ENCODE measurements around the gene APEH. TPM values are rescaled to one million over a fixed set of nuclear protein-coding genes. Genes with fewer than 3 reads are reported as not detected.

Gene APEH
- total and polyA plus RNA-seq, 2 donors (not counting 1 experiment from before 2014, with no cell fraction given) = 52.6 to 137 TPM

DNA sequence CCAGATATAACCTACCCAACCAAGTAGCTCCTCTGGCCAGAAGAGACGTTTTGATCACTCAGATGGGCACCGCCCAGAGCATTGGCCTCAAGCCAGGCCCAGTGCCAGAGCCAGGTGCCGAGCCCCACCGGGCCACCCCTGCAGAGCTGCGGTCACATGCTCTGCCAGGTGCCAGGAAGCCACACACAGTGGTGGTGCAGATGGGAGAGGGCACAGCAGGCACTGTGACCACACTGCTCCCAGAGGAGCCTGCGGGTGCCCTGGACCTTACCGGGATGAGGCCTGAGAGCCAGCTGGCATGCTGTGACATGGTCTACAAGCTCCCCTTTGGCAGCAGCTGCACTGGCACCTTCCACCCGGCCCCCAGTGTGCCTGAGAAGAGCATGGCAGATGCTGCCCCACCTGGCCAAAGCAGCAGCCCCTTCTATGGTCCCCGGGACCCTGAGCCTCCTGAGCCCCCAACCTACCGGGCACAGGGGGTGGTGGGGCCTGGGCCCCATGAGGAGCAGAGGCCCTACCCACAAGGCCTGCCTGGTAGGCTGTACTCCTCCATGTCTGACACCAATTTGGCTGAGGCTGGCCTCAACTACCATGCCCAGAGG lies 19.1 kb upstream of the APEH start:
- DNase-seq (ENCODE audit: low read depth in 2 of 2) = no peak
- H3K9ac ChIP-seq (ENCODE audit: insufficient read depth, low read length) = no peak overlapping the region

DNA sequence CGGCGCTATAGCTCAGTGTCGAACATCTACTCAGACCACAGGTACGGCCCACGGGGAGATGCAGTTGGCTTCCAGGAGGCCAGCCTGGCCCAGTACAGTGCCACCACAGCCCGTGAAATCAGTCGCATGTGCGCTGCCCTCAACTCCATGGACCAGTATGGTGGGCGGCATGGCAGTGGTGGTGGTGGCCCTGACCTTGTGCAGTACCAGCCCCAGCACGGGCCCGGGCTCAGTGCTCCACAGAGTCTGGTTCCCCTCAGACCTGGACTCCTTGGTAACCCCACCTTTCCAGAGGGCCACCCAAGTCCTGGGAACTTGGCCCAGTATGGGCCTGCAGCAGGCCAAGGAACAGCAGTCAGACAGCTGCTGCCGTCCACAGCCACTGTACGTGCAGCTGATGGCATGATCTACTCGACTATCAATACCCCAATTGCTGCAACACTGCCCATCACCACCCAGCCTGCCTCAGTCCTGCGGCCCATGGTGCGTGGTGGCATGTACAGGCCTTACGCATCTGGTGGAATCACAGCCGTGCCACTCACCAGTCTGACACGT lies 18.3 kb upstream of the APEH start:
- H3K4me2 ChIP-seq (ENCODE audit: extremely low read depth, insufficient read depth, low read length) = no peak overlapping the region
- H3K4me1 ChIP-seq (ENCODE audit: control insufficient read depth, extremely low read depth, insufficient read depth, low read length) = no peaks in the 10 kb centered on the region
- H3K36me3 ChIP-seq (ENCODE audit: control insufficient read depth, insufficient read depth, low read length) = no peaks in the 10 kb centered on the region
- no peak overlapping the region for H2AFZ ChIP-seq (ENCODE audit: low read length)
- H3K9ac ChIP-seq (ENCODE audit: insufficient read depth, low read length) = no peak overlapping the region
- no peak overlapping the region for H3K4me3 ChIP-seq (replicated peaks in 1 of 4; ENCODE audit: control extremely low read depth in 1 of 4, insufficient read depth in 1 of 4, low read depth in 3 of 4, low read length in 4 of 4)
- no peak overlapping the region for H3K27ac ChIP-seq (ENCODE audit: insufficient read depth, low read length)
- DNase-seq (ENCODE audit: low read depth in 2 of 2) = no peak
- no peaks in the 10 kb centered on the region for H3K79me2 ChIP-seq (ENCODE audit: control insufficient read depth, insufficient read depth, low read length)
- no peak for TF ChIP-seq EZH2 (IDR thresholded peaks at IDR 0.05; ENCODE audit: low read length, missing control alignments)
- TF ChIP-seq, protein P1, sequence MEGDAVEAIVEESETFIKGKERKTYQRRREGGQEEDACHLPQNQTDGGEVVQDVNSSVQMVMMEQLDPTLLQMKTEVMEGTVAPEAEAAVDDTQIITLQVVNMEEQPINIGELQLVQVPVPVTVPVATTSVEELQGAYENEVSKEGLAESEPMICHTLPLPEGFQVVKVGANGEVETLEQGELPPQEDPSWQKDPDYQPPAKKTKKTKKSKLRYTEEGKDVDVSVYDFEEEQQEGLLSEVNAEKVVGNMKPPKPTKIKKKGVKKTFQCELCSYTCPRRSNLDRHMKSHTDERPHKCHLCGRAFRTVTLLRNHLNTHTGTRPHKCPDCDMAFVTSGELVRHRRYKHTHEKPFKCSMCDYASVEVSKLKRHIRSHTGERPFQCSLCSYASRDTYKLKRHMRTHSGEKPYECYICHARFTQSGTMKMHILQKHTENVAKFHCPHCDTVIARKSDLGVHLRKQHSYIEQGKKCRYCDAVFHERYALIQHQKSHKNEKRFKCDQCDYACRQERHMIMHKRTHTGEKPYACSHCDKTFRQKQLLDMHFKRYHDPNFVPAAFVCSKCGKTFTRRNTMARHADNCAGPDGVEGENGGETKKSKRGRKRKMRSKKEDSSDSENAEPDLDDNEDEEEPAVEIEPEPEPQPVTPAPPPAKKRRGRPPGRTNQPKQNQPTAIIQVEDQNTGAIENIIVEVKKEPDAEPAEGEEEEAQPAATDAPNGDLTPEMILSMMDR (conservative IDR thresholded peaks at IDR 0.05 in 1 of 2, IDR thresholded peaks at IDR 0.05 in 1 of 2; ENCODE audit: low read depth in 1 of 2, low read length in 2 of 2) = no peak
- no peaks in the 10 kb centered on the region for H3K27me3 ChIP-seq (ENCODE audit: control insufficient read depth, insufficient read depth, low read length)
- H4K20me1 ChIP-seq (ENCODE audit: control insufficient read depth, extremely low read depth, insufficient read depth, low read length) = no peaks in the 10 kb centered on the region
- H3K9me3 ChIP-seq (ENCODE audit: control insufficient read depth, insufficient read depth, low read depth, low read length) = no peaks in the 10 kb centered on the region

More for the DNA sequence above, 19.1 kb upstream of the APEH start:
- Histone ChIP-seq H3K4me1 (ENCODE audit: control insufficient read depth, extremely low read depth, insufficient read depth, low read length) (no peaks in the 10 kb centered on the region), H3K36me3 (ENCODE audit: control insufficient read depth, insufficient read depth, low read length) (no peaks in the 10 kb centered on the region), H2AFZ (ENCODE audit: low read length) (no peak overlapping the region), H3K9me3 (ENCODE audit: control insufficient read depth, insufficient read depth, low read depth, low read length) (no peaks in the 10 kb centered on the region), H4K20me1 (ENCODE audit: control insufficient read depth, extremely low read depth, insufficient read depth, low read length) (no peaks in the 10 kb centered on the region), H3K27ac (ENCODE audit: insufficient read depth, low read length) (no peak overlapping the region), H3K4me3 (replicated peaks in 1 of 4; ENCODE audit: control extremely low read depth in 1 of 4, insufficient read depth in 1 of 4, low read depth in 3 of 4, low read length in 4 of 4) (no peak overlapping the region), H3K27me3 (ENCODE audit: control insufficient read depth, insufficient read depth, low read length) (no peaks in the 10 kb centered on the region), H3K4me2 (ENCODE audit: extremely low read depth, insufficient read depth, low read length) (no peak overlapping the region), H3K79me2 (ENCODE audit: control insufficient read depth, insufficient read depth, low read length) (no peaks in the 10 kb centered on the region)
- TF ChIP-seq EZH2 (IDR thresholded peaks at IDR 0.05; ENCODE audit: low read length, missing control alignments) = no peak
- TF ChIP-seq, protein P1 (conservative IDR thresholded peaks at IDR 0.05 in 1 of 2, IDR thresholded peaks at IDR 0.05 in 1 of 2; ENCODE audit: low read depth in 1 of 2, low read length in 2 of 2) = no peak

DNA sequence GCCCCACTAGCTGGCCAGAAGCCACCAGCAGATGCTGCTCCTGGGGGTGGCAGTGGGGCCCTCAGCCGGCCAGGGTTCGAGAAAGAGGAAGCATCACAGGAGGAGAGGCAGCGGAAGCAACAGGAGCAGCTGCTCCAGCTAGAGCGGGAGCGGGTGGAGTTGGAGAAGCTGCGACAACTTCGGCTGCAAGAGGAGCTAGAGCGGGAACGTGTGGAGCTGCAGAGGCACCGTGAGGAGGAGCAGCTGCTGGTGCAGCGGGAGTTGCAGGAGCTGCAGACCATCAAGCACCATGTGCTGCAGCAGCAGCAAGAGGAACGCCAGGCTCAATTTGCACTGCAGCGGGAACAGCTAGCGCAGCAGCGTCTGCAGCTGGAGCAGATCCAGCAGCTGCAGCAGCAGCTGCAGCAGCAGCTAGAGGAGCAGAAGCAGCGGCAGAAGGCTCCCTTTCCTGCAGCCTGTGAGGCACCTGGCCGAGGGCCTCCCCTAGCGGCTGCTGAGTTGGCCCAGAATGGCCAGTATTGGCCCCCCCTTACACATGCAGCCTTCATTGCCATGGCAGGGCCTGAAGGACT lies 17.5 kb upstream of the APEH start:
- Histone ChIP-seq H3K4me3 (replicated peaks in 1 of 4; ENCODE audit: control extremely low read depth in 1 of 4, insufficient read depth in 1 of 4, low read depth in 3 of 4, low read length in 4 of 4) (no peak overlapping the region), H3K36me3 (ENCODE audit: control insufficient read depth, insufficient read depth, low read length) (no peaks in the 10 kb centered on the region), H3K4me1 (ENCODE audit: control insufficient read depth, extremely low read depth, insufficient read depth, low read length) (no peaks in the 10 kb centered on the region), H4K20me1 (ENCODE audit: control insufficient read depth, extremely low read depth, insufficient read depth, low read length) (no peaks in the 10 kb centered on the region), H2AFZ (ENCODE audit: low read length) (no peak overlapping the region), H3K27me3 (ENCODE audit: control insufficient read depth, insufficient read depth, low read length) (no peaks in the 10 kb centered on the region), H3K27ac (ENCODE audit: insufficient read depth, low read length) (no peak overlapping the region), H3K79me2 (ENCODE audit: control insufficient read depth, insufficient read depth, low read length) (no peaks in the 10 kb centered on the region), H3K9ac (ENCODE audit: insufficient read depth, low read length) (no peak overlapping the region), H3K9me3 (ENCODE audit: control insufficient read depth, insufficient read depth, low read depth, low read length) (no peaks in the 10 kb centered on the region), H3K4me2 (ENCODE audit: extremely low read depth, insufficient read depth, low read length) (no peak overlapping the region)
- TF ChIP-seq, protein P1 (conservative IDR thresholded peaks at IDR 0.05 in 1 of 2, IDR thresholded peaks at IDR 0.05 in 1 of 2; ENCODE audit: low read depth in 1 of 2, low read length in 2 of 2) = no peak
- no peak for TF ChIP-seq EZH2 (IDR thresholded peaks at IDR 0.05; ENCODE audit: low read length, missing control alignments)
- no peak for DNase-seq (ENCODE audit: low read depth in 2 of 2)

Measured in fibroblast of lung (primary cell).